Urothelium cell line (cell line): Measurements from ENCODE around the gene CPXM1.

ENCODE experiments used
- DNase-seq: peaks from one replicate; pipeline ENCODE4 v3.0.0; 2011; ENCODE audit warnings: low spot score, mixed read lengths
- FAIRE-seq: peaks from 2 replicates; lab custom pipeline; 2011; peaks lifted over from hg19 to GRCh38; lab: Jason Lieb, UNC

CPXM1 gene

DNA sequence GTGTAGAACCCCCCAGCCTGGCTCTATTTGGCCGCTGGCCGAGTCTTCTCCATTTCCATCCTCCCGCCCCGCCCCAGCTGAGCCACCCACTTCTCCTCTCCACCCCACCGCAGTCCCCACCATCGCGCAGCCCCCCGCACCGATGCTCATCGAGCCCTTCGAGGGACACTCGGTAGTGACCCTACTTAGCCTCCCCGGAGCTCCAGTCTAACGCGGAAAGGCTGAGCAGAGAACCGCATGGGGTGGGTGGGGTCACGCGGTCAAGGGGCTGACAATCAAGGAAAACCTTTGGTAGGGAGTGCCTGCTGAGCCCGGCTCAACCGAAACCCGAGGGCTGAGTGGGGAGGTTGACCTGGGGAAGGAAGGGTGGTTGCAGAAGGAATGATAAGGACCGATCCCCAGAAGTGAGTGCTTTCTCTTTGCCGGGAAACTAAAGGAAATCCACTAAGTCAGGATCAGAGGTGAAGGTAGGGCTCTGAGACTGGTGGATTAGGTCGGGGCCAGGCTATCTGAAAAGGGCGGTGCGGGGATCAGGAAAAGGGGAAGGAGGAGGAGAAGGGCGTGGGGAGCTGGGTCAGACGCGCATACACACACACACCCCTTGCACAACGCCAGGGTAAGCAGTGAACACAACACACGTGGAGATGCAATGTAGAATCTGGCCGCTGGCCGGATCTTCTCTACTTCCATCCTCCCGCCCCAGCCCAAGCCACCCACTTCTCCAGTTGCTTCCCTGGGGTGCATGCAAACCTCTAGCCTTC, 49.8 kb downstream of the CPXM1 start:
- FAIRE-seq: no peak
- DNase-seq: no peak

DNA sequence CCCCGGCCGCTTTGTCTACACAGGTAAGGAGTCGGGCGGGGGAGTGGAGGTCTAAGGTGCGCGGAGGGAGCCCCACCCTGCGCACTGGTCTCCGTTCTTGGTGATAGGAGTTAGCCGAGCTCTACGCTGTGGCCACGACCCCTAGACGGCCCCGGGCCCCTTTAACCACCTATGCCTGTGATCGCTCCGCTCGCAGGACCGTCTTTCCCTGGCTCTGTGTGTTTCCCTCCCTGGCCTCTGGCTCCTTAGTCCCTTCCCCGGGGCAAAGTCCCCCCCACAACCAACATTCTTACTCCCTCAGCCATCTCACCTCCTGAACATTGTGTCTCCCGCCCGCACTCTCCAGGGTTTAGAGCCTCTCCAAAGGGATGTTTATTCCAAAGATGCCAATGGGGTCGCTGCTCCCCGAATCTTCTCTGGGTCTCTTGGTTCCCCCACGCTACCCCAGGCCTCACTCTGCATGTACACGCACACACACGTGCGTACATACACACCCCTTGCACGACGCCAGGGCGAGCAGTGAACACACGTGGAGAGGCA, 50.4 kb downstream of the CPXM1 start:
- FAIRE-seq (no peak), DNase-seq (no peak)

DNA sequence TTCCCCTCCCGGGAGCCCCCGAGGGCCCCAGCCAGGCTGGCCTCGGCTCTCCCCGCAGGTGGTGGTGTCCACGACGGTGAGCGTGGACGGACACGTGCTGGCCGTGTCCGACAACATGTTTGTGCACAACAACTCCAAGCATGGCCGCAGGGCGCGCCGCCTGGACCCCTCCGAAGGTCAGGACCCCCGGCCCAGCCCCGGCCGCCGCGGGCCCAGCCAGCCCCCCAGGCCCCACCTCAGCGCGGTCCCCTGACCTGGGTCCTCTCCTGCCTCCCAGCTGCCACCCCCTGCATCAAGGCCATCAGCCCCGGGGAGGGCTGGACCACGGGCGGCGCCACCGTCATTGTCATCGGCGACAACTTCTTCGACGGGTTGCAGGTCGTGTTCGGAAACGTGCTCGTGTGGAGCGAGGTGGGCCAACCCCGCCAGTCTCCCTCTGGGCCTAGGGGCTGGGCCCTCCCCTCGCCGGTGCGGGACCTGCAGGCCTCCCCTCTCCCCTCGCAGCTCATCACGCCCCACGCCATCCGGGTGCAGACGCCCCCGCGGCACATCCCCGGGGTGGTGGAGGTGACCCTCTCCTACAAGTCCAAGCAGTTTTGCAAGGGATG, 51.0 kb downstream of the CPXM1 start:
- FAIRE-seq: no peak
- no peak for DNase-seq

DNA sequence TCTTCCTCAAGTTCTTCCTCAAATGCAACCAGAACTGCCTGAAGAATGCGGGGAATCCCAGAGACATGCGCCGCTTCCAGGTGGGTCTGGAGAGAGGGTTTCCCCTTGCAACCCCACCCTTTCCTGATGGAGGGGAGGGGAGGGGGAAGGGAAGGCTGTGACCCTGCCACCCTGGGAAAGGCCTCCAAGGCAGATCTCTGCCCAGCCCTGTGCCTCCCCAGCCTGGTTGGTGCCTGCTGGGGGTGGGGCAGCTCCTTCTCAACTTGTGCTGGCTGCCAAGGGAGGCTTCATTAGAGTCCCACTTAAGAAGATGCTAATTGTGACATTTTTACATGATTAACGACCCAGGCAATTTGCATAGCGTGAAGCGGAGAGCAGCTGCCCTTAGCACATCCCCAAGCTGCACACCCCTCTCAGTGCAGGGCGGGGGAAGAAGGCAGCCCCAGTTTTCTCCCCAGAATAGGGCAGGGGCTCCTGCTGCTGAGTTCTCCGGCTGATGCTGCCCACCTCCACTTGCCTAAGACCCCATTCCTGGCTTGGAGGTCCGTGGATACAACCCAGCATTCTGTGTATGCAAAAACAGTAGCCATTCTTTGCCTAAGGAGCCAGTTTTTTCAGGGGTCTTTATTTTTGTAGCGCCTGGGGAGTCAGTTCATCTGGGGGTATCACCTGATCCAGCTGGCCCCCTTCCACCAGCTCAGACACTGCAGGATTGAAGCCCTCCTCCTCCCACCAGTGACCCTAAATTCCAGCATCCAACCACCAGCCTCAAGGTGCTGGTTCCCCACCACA, 51.7 kb downstream of the CPXM1 start:
- DNase-seq (no peak), FAIRE-seq (no peak)

DNA sequence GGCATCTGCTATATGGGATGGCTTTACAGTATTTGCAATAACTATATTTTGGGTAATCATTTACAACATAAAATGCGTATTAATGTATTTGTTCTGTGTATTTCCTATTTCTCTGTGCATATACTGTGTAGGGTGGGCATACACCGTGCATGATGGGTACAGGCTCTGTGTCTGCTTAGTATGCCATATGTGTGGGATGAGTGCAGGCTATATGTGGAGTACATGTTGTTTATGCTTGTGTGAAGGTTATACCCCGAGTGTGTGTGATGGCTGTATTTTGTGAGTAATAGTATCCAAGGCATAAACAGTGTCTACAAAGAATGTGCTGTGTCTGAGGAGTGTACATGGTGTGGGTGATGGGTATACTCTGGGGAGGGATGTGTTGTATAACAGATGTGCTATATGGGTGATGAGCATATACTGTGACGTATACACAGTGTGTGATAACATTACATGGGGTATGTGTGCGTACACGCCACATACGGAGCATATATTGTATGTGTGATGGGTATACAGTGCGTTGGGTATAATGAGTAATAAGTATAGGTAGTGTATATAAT, 52.7 kb downstream of the CPXM1 start:
- no peak for DNase-seq
- FAIRE-seq: peak; percentile 85

DNA sequence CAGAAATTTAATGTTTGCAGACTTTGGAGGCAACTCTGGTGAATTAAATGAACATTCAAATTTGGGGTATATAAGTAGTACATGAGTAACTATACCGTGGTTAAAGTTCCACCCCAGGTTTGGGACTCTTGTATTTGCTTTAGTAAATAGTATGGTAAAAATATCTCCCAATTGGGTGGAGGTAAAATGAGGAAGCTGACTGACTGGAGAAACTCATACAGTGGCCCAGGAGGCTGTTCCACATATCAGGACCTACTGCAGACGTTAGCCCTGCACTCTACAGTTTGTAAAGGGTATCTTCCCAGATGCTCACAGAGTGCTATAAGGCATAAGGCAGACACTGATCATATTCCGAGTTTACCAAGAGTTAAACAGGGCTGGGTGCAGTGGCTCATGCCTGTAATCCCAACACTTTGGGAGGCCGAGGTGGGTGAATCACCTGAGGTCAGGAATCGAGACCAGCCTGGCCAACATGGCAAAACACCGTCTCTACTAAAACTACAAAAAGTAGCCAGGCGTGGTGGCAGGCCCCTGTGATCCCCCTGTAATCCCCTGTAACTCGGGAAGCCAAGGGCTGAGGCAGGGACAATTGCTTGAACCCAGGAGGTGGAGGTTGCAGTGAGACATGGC, 53.7 kb downstream of the CPXM1 start:
- DNase-seq (no peak), FAIRE-seq (no peak)

DNA sequence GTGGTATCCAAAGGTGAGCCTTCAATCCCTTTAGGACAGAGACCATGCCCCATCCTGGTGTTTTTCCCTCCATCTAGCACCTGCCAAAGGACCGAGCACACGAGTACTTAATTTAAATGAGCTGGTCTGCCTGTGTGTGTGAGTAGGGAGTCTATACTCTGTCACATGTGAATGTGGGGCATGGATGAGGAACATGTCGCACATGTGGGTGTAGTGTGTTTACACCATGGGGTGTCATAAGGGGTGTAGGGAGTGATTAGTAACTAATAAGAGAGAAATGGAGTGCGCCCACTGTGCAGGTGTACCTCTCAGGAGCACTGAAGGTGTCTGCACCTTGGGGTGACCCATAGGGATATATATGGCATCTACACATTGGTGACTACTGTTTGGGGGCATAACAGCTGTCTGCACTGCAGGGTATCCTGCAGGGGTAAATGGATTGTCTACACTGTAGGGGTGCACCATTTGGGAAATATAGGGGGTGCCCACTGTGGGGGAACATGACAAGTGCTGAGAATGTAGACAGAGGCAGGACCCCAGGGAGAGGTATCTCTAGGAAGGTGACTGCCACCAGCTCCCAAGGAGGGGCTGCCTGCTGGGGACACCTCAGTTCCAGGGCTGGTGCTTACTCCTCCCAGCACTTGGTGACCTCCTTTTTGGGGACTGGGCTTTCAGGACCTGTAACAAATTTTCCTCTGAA, 54.3 kb downstream of the CPXM1 start:
- no peak for FAIRE-seq
- no peak for DNase-seq

DNA sequence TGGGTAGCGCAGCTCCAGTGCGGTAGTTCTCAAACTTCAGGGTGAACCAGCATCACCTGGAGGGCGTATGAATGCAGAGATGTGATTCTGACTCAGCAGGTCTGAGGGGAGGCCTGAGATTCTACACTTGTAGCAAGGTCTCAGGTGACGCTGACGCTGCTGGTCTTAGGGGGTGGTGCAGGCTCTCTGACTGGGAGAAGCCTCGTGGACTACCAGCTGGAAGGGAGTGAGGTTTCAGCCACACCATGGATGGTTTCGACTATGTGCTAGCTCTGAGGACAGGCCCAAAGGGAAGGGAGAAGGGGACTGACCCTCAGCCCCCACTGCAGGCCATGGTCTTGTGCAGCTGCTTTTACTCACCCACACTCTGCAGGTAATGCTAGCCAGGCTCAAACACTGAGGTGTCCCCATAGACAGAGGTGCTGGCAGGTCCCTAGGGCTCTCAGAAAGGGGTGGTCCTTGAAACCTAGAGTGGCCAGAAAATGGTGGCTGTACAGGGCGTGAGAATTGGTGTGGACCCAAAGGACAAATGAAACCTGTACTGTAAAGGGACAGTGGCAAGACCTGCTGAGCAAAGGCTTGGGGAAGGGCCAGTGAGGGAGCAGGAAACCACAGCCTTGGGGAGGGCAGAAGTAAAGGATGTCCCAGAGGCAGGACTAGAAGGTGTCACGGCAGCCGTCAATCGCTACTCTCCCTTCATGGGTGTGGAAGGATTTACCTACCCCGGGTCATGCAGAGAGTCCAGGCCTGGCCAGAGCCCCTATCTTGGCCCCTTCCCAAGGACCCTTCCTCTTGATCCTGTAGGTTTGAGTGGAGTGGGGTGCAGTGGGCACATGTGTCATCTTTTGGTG, 55.1 kb downstream of the CPXM1 start:
- DNase-seq: no peak

More for the DNA sequence above, 55.1 kb downstream of the CPXM1 start:
- FAIRE-seq: no peak
